Activated naive CD4-positive, alpha-beta T cell (primary cell): ENCODE data around the gene SECTM1.
A peak's percentile ranks its signal among the peaks of the same experiment; 100 is the strongest.

Experiments used
- DNase-seq, 4 experiments: peaks; one replicate each; lab custom pipeline; 2025; lab: John Stamatoyannopoulos, UW

The SECTM1 gene

GRCh38 chr17:82299452-82299851 is 34.1 kb downstream of the SECTM1 start:
- peak in 1 of 4 experiments; percentile 24 for DNase-seq

GRCh38 chr17:82298538-82299421 is 34.8 kb downstream of the SECTM1 start:
- peak in 1 of 4 experiments; percentile 20 for DNase-seq

GRCh38 chr17:82297714-82298537 is 35.6 kb downstream of the SECTM1 start:
- DNase-seq = peak; percentile 71 to 87 (median 78)

- peak in 3 of 4 experiments; percentile 53 to 56 (median 54) for DNase-seq
These were observed 36.3 kb downstream of the SECTM1 start for GRCh38 chr17:82297280-82297713.

- no peak for DNase-seq
These were observed 36.9 kb downstream of the SECTM1 start for GRCh38 chr17:82296511-82297279.

- no peak for DNase-seq
These were observed 38.1 kb downstream of the SECTM1 start for GRCh38 chr17:82295472-82295814.

- no peak for DNase-seq
These were observed 39.3 kb downstream of the SECTM1 start for GRCh38 chr17:82294064-82294773.

GRCh38 chr17:82292251-82293154 is 41.1 kb downstream of the SECTM1 start:
- peak; percentile 69 to 87 (median 76) for DNase-seq

GRCh38 chr17:82291582-82292250 is 41.9 kb downstream of the SECTM1 start:
- no peak for DNase-seq

GRCh38 chr17:82287868-82288801 is 45.4 kb downstream of the SECTM1 start:
- DNase-seq = no peak

GRCh38 chr17:82287013-82287867 is 46.3 kb downstream of the SECTM1 start:
- DNase-seq = no peak

- no peak for DNase-seq
These were observed 48.4 kb downstream of the SECTM1 start for GRCh38 chr17:82285141-82285540.

- DNase-seq = no peak
These were observed 50.3 kb downstream of the SECTM1 start for GRCh38 chr17:82283208-82283749.

- no peak for DNase-seq
These were observed 51.0 kb downstream of the SECTM1 start for GRCh38 chr17:82282239-82283207.

GRCh38 chr17:82281502-82282238 is 51.9 kb downstream of the SECTM1 start:
- DNase-seq = no peak
